Mesenchymal stem cell (in vitro differentiated cells and primary cell): ENCODE results near the gene CHN2.

ENCODE experiments used
- DNase-seq: peaks from one replicate; pipeline ENCODE4 v3.0.0-alpha.2; 2013
- H2AFZ ChIP-seq: one replicate; pipeline ENCODE4 v1.6.1; 2013; ENCODE audit warnings: low read depth, mild to moderate bottlenecking, control low read depth, inconsistent platforms, low read length, moderate library complexity
- H2AK5ac ChIP-seq: 2 replicates; pipeline ENCODE4 v1.6.1; 2013; ENCODE audit warnings: low read length, moderate library complexity, mild to moderate bottlenecking, inconsistent platforms; ENCODE audit not compliant: severe bottlenecking
- H2BK120ac ChIP-seq: one replicate; pipeline ENCODE4 v1.6.1; 2013; ENCODE audit warnings: low read depth, mild to moderate bottlenecking, inconsistent platforms, low read length, moderate library complexity
- H2BK12ac ChIP-seq, 2 experiments: one replicate each; pipeline ENCODE4 v1.6.1; 2013; ENCODE audit warnings: inconsistent platforms in 2 of 2, low read length in 2 of 2, mild to moderate bottlenecking in 2 of 2, moderate library complexity in 2 of 2, control low read depth in 1 of 2
- H2BK15ac ChIP-seq: one replicate; pipeline ENCODE4 v1.6.1; 2013; ENCODE audit warnings: mild to moderate bottlenecking, low read depth, inconsistent platforms; ENCODE audit not compliant: poor library complexity, severe bottlenecking
- H2BK5ac ChIP-seq: 2 replicates; pipeline ENCODE4 v1.6.1; 2013; ENCODE audit warnings: low read depth, mild to moderate bottlenecking, low read length, control low read depth, inconsistent platforms; ENCODE audit not compliant: poor library complexity, severe bottlenecking
- H3K14ac ChIP-seq, 2 experiments: one replicate each; pipeline ENCODE4 v1.6.1; 2013; ENCODE audit warnings: inconsistent platforms in 2 of 2, low read length in 2 of 2, control low read depth in 1 of 2, mild to moderate bottlenecking in 1 of 2, moderate library complexity in 1 of 2
- H3K18ac ChIP-seq, 2 experiments: one replicate each; pipeline ENCODE4 v1.6.1; 2013; ENCODE audit warnings: inconsistent platforms in 2 of 2, low read length in 2 of 2, control low read depth in 1 of 2, low read depth in 1 of 2, mild to moderate bottlenecking in 1 of 2
- H3K23ac ChIP-seq, 2 experiments: one replicate each; pipeline ENCODE4 v1.6.1; 2013; ENCODE audit warnings: inconsistent platforms in 2 of 2, low read length in 2 of 2, mild to moderate bottlenecking in 2 of 2, moderate library complexity in 2 of 2, control low read depth in 1 of 2
- H3K27ac ChIP-seq: 2 replicates; pipeline ENCODE4 v1.5.1; 2013; ENCODE audit warnings: mild to moderate bottlenecking, moderate library complexity, low read length, control low read depth, inconsistent platforms; ENCODE audit not compliant: poor library complexity, severe bottlenecking
- H3K27me3 ChIP-seq, 2 experiments: 2 replicates each; pipeline versions ENCODE4 v1.6.1 to v1.7.0; 2013; ENCODE audit warnings: low read length in 2 of 2, mild to moderate bottlenecking in 2 of 2, moderate library complexity in 2 of 2, control low read depth in 1 of 2, inconsistent platforms in 1 of 2; ENCODE audit not compliant: control insufficient read depth in 1 of 2, insufficient read depth in 1 of 2
- H3K36me3 ChIP-seq, 2 experiments: 2 replicates each; pipeline versions ENCODE4 v1.6.1 to v1.7.0; 2013; ENCODE audit warnings: low read length in 2 of 2, control low read depth in 1 of 2, inconsistent platforms in 1 of 2, low read depth in 1 of 2, mild to moderate bottlenecking in 1 of 2; ENCODE audit not compliant: insufficient read depth in 2 of 2, control insufficient read depth in 1 of 2
- H3K4ac ChIP-seq, 2 experiments: one replicate each; pipeline ENCODE4 v1.6.1; 2013; ENCODE audit warnings: inconsistent platforms in 2 of 2, low read length in 2 of 2, mild to moderate bottlenecking in 2 of 2, moderate library complexity in 2 of 2, control low read depth in 1 of 2, low read depth in 1 of 2
- H3K4me1 ChIP-seq: 2 replicates; pipeline ENCODE4 v1.6.1; 2013; ENCODE audit warnings: low read depth, low read length, control low read depth; ENCODE audit not compliant: control insufficient read depth, insufficient read depth
- H3K4me2 ChIP-seq: 2 replicates; pipeline ENCODE4 v1.6.1; 2013; ENCODE audit warnings: low read length, mild to moderate bottlenecking, inconsistent platforms; ENCODE audit not compliant: poor library complexity, severe bottlenecking
- H3K4me3 ChIP-seq, 2 experiments: 2 replicates each; pipeline versions ENCODE4 v1.5.1 to v1.7.0; 2013; ENCODE audit warnings: low read length in 2 of 2, mild to moderate bottlenecking in 2 of 2, control low read depth in 1 of 2, low read depth in 1 of 2; ENCODE audit not compliant: insufficient read depth in 1 of 2
- H3K79me1 ChIP-seq: replicated peaks from 2 replicates; pipeline ENCODE4 v1.6.1; 2013; ENCODE audit warnings: mild to moderate bottlenecking, control low read depth, low read length, inconsistent platforms; ENCODE audit not compliant: poor library complexity, severe bottlenecking
- H3K9ac ChIP-seq: 2 replicates; pipeline ENCODE4 v1.7.0; 2013; ENCODE audit warnings: mild to moderate bottlenecking, low read length, moderate library complexity
- H3K9me3 ChIP-seq: 2 replicates; pipeline ENCODE4 v1.7.0; 2013; ENCODE audit warnings: mild to moderate bottlenecking, low read length; ENCODE audit not compliant: control insufficient read depth
- H4K8ac ChIP-seq: one replicate; pipeline ENCODE4 v1.6.1; 2013; ENCODE audit warnings: inconsistent platforms, mild to moderate bottlenecking, low read length, moderate library complexity
- H4K91ac ChIP-seq: one replicate; pipeline ENCODE4 v1.6.1; 2013; ENCODE audit warnings: mild to moderate bottlenecking, low read length, inconsistent platforms
- WGBS: methylation state at CpG from one replicate; pipeline ENCODE4 v1.1.7; 2013; ENCODE audit warnings: mixed read lengths; 5-methylcytosine and 5-hydroxymethylcytosine counted together

Gene CHN2

DNA sequence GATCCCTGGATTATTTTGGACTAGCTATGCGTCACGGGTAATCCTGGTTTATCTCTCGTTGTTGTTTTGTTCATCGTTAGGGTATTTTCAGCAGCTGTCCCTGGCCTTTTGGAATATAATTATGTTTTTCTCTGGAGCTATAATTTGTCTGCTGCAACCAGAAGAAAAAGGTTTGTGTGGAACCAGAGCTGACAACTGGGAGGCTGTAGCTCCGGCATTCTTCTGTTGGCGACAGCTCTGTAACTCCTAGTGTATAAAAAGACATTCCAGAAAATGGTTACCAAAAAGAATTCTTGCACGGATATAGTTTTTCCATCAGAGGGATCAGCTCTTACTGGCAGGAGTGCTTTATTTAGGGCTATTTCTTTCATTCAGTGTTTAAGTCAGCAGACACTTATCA is 238.1 kb downstream of the CHN2 start:
- Histone ChIP-seq H3K36me3 (no peaks in the 10 kb centered on the region), H3K9me3 (no peaks in the 10 kb centered on the region), H3K27ac (no peak overlapping the region), H3K79me1 (no peaks in the 10 kb centered on the region), H3K14ac (no peak overlapping the region), H4K91ac (no peak overlapping the region), H3K9ac (no peak overlapping the region), H2BK5ac (no peak overlapping the region), H3K18ac (no peak overlapping the region), H3K4ac (no peak overlapping the region), H2AFZ (no peak overlapping the region), H3K4me2 (no peak overlapping the region), H3K4me1 (no peaks in the 10 kb centered on the region), H2BK15ac (no peak overlapping the region), H3K4me3 (no peak overlapping the region), H2AK5ac (no peak overlapping the region), H4K8ac (no peak overlapping the region), H3K27me3 (no peaks in the 10 kb centered on the region), H2BK12ac (no peak overlapping the region), H2BK120ac (no peak overlapping the region), H3K23ac (no peak overlapping the region)
- 98% methylated on average over 6 of the region's 7 CpGs for WGBS
- no peak for DNase-seq

DNA sequence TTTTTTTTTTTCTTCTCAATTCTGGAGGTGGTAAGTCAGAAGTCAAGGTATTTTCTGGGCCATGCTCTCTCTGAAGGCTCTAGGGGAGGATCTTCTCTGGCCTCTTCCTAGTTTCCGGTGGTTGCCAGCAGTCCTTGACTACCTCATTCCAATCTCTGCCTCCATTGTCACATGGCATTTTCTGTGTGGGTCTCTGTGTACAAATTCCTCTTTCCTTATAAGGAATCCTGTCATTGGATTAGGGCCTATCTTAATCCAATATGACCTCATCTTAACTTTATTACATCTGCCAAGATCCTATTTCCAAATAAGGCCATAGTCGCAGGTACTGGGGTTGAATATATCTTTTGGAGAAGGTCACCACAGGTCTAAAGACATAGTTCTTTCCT is 239.8 kb downstream of the CHN2 start:
- Histone ChIP-seq H2AFZ (no peak overlapping the region), H4K91ac (no peak overlapping the region), H3K4me2 (no peak overlapping the region), H4K8ac (no peak overlapping the region), H2BK15ac (no peak overlapping the region), H3K27ac (no peak overlapping the region), H2AK5ac (no peak overlapping the region), H3K27me3 (no peaks in the 10 kb centered on the region), H2BK12ac (no peak overlapping the region), H3K9ac (no peak overlapping the region), H3K4me1 (no peaks in the 10 kb centered on the region), H3K4me3 (no peak overlapping the region), H2BK120ac (no peak overlapping the region), H3K14ac (no peak overlapping the region), H3K23ac (no peak overlapping the region), H3K36me3 (no peaks in the 10 kb centered on the region), H2BK5ac (no peak overlapping the region), H3K9me3 (no peaks in the 10 kb centered on the region), H3K4ac (no peak overlapping the region), H3K18ac (no peak overlapping the region), H3K79me1 (no peaks in the 10 kb centered on the region)
- no peak for DNase-seq
- no CpG with 5 or more reads among the region's 2 CpGs for WGBS

DNA sequence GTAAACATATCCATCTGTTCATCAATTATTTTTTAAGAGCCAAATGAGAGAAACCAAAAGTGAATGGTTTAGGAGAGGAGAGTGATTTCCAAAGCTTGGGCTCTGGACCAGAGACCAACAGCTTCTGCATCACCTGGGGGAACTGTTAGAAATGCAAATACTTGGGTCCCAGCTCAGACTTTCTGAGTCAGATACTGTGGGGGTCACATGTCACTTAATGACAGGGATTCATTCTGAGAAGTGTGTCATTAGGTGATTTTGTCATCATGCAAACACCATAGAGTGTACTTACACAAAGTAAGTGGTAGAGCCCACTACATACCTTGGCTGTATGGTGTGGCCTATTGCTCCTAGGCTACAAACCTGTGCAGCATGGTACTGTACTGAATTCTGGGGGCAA is 240.6 kb downstream of the CHN2 start:
- Histone ChIP-seq H3K9me3 (no peaks in the 10 kb centered on the region), H3K9ac (no peak overlapping the region), H2AFZ (no peak overlapping the region), H3K4ac (no peak overlapping the region), H2AK5ac (no peak overlapping the region), H3K27me3 (no peaks in the 10 kb centered on the region), H2BK120ac (no peak overlapping the region), H2BK12ac (no peak overlapping the region), H4K91ac (no peak overlapping the region), H3K4me2 (no peak overlapping the region), H3K4me3 (no peak overlapping the region), H2BK15ac (no peak overlapping the region), H3K4me1 (no peaks in the 10 kb centered on the region), H3K18ac (no peak overlapping the region), H2BK5ac (no peak overlapping the region), H4K8ac (no peak overlapping the region), H3K27ac (no peak overlapping the region), H3K23ac (no peak overlapping the region), H3K36me3 (no peaks in the 10 kb centered on the region), H3K14ac (no peak overlapping the region), H3K79me1 (no peaks in the 10 kb centered on the region)
- DNase-seq: no peak

GRCh38 chr7:29435902-29436301 is 241.3 kb downstream of the CHN2 start:
- H3K4me3 ChIP-seq: no peak overlapping the region
- H3K79me1 ChIP-seq: no peaks in the 10 kb centered on the region
- no peak overlapping the region for H3K14ac ChIP-seq
- no peaks in the 10 kb centered on the region for H3K9me3 ChIP-seq
- no peak overlapping the region for H2BK15ac ChIP-seq
- DNase-seq: no peak
- no peak overlapping the region for H3K4ac ChIP-seq
- no peak overlapping the region for H3K27ac ChIP-seq
- no peaks in the 10 kb centered on the region for H3K27me3 ChIP-seq
- no peak overlapping the region for H3K18ac ChIP-seq
- H3K9ac ChIP-seq: no peak overlapping the region
- WGBS: 89% methylated on average over 1 of the region's 3 CpGs
- no peak overlapping the region for H4K91ac ChIP-seq
- no peak overlapping the region for H2AFZ ChIP-seq
- no peak overlapping the region for H3K23ac ChIP-seq
- H2BK12ac ChIP-seq: no peak overlapping the region
- H2BK120ac ChIP-seq: no peak overlapping the region
- no peaks in the 10 kb centered on the region for H3K36me3 ChIP-seq
- H2BK5ac ChIP-seq: no peak overlapping the region
- no peak overlapping the region for H4K8ac ChIP-seq
- no peaks in the 10 kb centered on the region for H3K4me1 ChIP-seq
- no peak overlapping the region for H2AK5ac ChIP-seq
- H3K4me2 ChIP-seq: no peak overlapping the region
